Glomerular endothelial cell (primary cell): ENCODE measurements around the gene XPO4. TPM values are rescaled to one million over a fixed set of nuclear protein-coding genes. Genes with fewer than 3 reads are reported as not detected.

ENCODE experiments used
- DNase-seq: peaks from one replicate; pipeline ENCODE4 v3.0.0-alpha.2; 2011; ENCODE audit warnings: low read depth, low spot score; ENCODE audit errors: extremely low read depth
- total RNA-seq: library from RNA; depleted of rRNA; stranded (reverse); fragments of >200 nt; gene quantifications from 2 replicates; pipeline ENCODE4 v1.2.3, GENCODE V29; 2015

XPO4 gene
- total RNA-seq, 1 donor from 2014 or later, result 22.4 TPM

DNA sequence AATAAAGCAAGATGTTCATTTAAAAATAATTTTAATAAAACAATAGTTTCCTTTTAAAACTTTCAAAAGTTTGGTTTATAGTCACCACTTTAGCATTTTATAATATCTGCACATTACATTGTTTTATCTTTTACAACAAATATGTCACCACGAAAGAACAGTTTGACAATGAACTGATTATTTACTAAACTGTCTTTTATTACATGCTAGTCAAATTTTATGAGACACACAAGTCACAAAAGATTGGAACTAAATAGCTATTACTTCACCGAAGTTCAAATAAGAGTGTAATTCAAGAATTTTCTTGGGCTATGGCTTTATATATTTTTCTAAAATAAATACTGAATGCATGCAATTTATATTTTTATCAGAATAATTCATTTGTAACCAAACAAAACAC is 71.3 kb downstream of the XPO4 start:
- DNase-seq, result no peak

DNA sequence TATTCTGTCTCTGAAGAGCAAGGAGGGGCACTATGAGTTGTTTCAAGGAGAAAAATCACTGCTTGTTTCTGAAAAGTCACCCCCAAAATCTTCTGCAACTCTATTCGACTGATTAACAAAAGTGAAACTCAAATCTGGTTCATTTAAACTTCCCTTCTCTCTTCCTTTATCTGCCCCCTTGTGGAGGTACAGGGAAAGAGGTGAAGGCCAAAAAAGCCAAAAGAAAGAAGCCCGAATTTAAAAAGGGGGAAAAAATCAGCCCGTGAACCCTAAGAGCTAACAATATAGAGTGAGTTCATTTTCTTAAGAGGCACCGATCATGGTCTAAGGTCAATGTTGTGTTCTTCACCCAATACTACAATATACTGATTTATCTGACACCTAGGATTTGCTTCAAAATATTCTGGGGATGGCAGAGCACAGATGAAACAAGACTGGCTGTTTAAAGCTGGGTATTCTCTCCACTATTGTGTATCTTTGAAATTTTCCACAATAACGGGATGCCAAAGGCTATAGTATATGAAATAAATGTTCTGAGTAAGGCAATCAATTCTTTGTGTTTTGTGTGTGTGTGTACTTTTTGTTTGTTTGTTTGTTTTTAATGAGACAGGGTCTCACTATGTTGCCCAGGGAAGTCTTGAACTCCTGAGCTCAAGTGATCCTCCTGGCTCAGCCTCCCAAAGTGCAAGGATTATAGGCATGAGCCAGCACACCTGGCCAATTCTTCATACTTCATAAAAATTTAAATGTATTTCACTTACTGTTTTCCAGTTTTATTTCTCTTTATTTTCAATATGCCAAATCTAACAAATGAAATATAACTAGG is 73.8 kb downstream of the XPO4 start:
- DNase-seq, result peak; percentile 51

DNA sequence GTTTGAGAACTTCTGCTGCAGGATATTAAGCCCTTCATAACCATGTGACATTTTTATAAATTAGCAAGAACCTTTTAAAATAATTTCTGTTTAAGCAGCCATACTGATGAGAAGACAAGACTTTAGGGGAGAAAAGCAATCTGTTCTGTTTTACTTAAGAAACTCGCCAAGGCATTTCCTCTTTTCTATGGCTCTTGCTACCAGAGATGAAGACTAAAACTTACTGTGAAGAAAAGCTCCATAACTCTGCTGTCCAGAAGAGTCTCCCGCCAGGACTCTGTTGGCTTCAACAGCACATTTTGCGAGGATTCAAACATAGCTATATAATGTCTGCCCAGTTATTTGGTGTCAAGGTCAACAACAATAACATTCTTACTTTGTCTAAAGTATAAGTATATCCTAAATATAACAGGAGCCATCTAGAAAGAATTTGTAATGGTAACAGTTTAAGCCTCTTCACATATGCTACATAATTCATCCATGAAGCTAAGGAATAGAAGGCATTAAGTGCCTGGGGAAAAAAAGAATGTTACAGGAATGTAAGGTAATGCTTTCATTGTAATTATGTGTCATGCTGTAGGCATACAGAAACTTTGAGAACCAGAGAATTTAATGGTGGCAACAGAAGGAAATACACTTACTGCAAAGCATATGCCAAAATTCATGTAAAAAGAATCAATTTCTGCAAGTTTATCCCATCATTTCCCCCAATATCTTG is 75.5 kb downstream of the XPO4 start:
- DNase-seq, result no peak

- DNase-seq, result no peak
These were observed 76.2 kb downstream of the XPO4 start for GRCh38 chr13:20826301-20826700.

DNA sequence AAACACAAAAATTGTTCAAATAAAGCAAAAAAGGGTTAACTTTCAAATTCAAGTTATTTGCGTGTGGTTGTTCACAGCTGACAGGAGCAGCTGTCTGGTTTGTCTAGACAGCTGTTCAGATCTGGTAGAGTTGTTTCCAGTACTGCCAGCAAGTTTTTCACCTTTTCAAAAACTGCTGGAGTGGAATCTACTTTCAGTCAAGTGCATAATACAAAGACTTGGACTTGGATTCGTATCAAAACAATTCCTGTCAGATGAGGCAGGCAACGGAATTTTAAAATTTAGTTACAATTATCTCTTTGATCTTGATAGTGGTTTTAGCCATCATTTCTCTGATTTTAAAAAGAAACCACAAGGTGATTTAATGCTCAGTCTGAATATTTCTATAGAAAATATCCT is 77.1 kb downstream of the XPO4 start:
- DNase-seq, result no peak

DNA sequence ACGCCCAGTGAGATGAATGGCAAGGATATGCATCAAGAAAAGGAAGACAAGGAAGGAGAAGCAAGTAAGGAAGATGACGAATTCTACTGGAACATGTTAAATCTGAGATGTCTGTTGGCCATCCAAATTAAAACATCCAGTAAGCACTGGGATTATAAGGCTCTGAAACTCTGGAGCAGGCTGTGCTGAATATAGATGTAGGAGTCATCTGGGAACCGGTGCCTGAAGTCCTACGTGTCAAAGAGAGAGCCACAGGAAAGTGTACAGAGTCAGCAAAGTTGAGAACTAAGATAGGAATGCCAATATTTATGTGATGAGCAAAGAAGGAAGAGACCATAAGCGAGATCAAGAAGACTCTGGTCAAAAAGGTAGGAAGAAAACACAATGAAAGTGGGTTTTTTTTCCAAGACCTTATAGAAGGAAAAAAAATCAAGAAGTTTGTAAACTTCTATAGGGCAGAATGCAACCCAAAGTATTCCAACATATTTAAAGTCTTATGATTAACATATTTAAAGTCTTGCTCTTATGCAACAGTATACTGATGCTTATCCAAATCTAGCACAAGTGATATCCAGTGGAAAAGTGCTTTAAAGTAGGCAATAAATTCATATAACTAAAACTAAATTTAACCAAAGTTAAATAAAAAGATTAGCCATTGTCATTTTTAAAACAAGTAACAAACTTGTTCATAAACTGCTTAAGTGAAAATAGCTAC is 77.6 kb downstream of the XPO4 start:
- DNase-seq, result no peak

DNA sequence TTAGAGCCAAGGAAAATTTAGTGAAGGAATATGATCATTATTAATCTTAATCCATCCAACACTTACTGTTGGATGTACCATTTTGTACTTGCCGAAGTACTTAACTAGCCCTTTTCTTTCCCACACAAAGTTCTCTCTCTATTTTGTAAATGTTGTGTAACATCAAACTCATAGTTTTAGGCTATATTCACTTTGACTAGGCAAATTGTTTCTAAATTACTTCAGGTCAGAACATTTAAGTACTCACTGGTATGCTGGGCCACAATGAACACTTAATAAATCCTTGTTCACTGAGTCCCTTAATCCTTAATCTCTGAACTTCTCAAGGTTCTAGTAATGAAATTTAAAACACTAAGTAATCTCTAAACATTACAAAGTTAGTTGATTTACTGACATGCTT is 79.5 kb downstream of the XPO4 start:
- DNase-seq, result no peak

DNA sequence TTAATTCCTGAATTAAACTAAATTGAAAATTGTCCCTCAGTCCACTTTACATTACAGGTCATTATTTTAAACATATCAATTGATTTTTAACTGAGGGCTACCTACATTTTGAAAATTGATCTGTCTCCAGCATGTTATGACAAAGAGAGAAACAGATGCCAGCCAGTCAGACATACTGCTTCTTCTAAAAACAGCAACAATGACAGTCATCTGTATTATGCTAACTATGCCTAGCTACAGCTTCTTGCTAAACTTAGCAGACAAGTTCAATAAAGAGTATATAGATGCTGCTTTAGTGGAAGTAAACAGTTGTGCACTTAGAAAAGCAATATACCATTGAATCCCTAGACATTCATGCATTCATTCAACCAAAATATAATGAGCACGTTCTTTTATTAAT is 80.1 kb downstream of the XPO4 start:
- no peak for DNase-seq

DNA sequence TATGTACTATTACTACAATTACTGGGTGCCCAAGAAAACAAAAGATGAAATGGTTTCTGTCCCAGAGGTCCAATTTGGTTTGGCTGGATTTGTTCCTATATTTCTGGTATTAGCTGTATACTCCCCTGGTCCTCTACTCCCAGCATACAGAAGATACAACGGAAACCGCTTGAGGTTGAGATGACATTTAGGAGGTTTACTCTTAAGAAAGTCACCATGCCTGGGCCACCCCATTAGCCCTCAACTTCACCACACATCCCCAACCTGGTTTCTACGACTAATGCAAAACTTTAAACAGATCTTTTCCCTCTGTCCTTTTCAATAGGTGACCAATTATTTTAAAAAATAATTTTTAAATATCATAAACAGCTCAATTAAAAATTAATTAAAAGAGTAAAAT is 82.8 kb downstream of the XPO4 start:
- no peak for DNase-seq

DNA sequence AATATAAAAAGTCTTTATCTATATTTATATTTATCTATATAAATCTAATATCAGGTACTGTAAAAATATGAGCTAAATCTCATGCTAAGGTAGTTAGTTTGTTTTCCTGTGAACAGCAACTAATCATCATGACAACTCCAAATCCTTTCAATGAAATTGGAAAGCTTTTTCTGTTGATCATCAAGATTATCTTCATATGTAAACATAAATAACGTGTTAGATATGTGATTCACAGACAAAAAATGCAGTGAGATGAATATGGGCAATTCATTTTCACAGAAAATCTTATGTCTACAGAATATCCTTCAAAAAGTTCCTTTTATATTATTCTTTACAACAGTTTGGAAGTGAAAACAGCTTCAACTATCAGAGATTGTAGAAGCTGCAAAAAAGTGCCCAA is 87.1 kb downstream of the XPO4 start:
- no peak for DNase-seq

GRCh38 chr13:20814224-20814910 is 88.2 kb downstream of the XPO4 start:
- DNase-seq, result peak; percentile 91

DNA sequence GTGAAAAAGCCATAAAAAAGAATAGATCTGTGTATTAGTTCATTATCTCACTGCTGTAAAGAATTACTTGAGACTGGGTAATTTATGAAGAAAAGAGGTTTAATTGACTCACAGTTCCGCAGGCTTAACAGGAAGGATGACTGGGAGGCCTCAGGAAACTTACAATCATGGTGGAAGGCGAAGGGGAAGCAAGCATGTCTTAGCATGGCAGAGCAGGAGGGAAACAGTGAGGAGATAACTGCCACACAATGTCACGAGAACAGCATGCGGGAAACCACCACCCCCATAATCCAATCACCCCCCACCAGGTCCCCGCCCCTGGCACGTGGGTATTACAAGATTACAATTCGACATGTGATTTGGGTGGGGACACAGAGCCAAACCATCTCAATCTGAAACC is 89.7 kb downstream of the XPO4 start:
- no peak for DNase-seq

DNA sequence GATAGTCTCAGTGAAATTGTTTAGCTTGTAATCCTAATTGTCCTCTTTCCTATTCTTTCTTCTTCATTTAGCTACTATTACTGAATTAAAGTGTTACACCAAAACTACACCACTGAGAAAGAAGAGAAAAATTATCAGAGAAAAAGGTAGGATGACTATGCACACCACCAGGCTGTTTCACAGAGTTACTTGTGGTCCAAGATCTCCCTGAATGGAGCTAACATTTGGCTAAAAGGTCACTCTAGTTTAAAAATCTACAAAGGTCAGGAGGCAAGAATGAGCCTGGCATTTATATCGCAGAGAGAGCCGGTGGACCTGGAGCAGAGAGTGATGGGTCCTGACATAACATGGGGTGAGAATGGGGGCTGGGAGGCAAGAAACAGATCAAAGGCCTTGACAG is 91.7 kb downstream of the XPO4 start:
- no peak for DNase-seq

- no peak for DNase-seq
These were observed 93.7 kb downstream of the XPO4 start for GRCh38 chr13:20808874-20809273.

DNA sequence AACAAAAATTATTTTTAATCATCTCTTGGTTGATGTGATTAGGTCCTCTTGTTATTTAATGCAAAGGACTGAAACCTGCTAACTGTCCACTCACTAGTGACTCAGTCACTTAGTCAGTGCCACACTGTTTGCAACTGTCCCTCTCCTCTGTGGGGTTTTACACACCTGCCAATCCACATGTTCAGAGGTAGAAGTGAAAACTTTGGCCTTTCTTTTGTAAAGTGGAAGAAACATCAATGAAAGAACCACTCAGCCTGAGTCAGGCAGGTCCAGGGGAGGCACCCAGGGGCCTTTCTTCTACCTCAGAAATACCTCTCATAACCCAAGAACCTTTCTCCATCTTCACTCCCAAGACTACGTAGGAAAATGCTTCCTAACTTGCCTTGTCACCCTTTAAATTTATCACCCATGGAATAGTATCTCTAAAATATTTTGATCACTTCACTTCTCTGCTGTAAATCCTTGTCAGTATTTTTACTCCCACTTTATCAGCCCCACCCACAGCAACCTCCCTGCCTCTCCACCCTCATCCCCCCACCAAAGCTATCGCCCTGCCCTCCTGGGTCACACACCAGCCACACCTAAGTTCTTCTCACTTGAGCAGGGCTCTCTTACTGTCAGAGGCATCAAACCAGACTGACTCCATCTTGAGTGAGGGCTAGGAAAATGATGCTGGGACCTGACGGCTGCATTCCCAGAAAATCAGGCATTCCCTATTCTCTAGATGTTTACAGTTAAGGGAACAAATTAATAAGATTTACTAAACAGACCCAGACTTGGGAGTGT is 99.2 kb downstream of the XPO4 start:
- no peak for DNase-seq

- DNase-seq, result no peak
These were observed 100.8 kb downstream of the XPO4 start for GRCh38 chr13:20801707-20802106.

- no peak for DNase-seq
These were observed 102.7 kb downstream of the XPO4 start for GRCh38 chr13:20799726-20800416.

GRCh38 chr13:20798027-20798426 is 104.5 kb downstream of the XPO4 start:
- DNase-seq, result no peak

- no peak for DNase-seq
These were observed 105.6 kb downstream of the XPO4 start for GRCh38 chr13:20796791-20797508.
